Duodenal mucosa (tissue), 2 donors: ENCODE measurements around the gene C11orf91.

ENCODE experiments used
- H3K27ac ChIP-seq: one replicate; pipeline ENCODE4 v1.7.0; 2013; ENCODE audit warnings: low read depth, low read length
- H3K27me3 ChIP-seq, 2 donors: one replicate each; pipeline ENCODE4 v1.7.0; 2013; ENCODE audit warnings: low read length in 2 of 2, control low read depth in 1 of 2; ENCODE audit not compliant: insufficient read depth in 2 of 2, control insufficient read depth in 1 of 2
- H3K36me3 ChIP-seq, 2 donors: one replicate each; pipeline ENCODE4 v1.7.0; 2013; ENCODE audit warnings: low read length in 2 of 2, control low read depth in 1 of 2; ENCODE audit not compliant: insufficient read depth in 2 of 2, control insufficient read depth in 1 of 2
- H3K4me1 ChIP-seq, 2 donors: one replicate each; pipeline ENCODE4 v1.7.0; 2013; ENCODE audit warnings: low read length in 2 of 2, control low read depth in 1 of 2; ENCODE audit not compliant: insufficient read depth in 2 of 2, control insufficient read depth in 1 of 2
- H3K4me3 ChIP-seq, 2 donors: one replicate each; pipeline ENCODE4 v1.7.0; 2013; ENCODE audit warnings: low read length in 2 of 2, low read depth in 1 of 2
- H3K9ac ChIP-seq, 2 donors: one replicate each; pipeline ENCODE4 v1.7.0; 2013; ENCODE audit warnings: low read length in 2 of 2, low read depth in 1 of 2
- H3K9me3 ChIP-seq, 2 donors: one replicate each; pipeline ENCODE4 v1.7.0; 2013; ENCODE audit warnings: low read length in 2 of 2, control low read depth in 1 of 2; ENCODE audit not compliant: control insufficient read depth in 1 of 2

The C11orf91 gene

GRCh38 chr11:33654594-33654993, 46.0 kb downstream of the C11orf91 start:
- H3K9ac ChIP-seq, result no peak overlapping the region
- H3K27me3 ChIP-seq, result no peaks in the 10 kb centered on the region
- no peak overlapping the region for H3K27ac ChIP-seq
- no peaks in the 10 kb centered on the region for H3K4me1 ChIP-seq
- no peak overlapping the region for H3K4me3 ChIP-seq
- H3K9me3 ChIP-seq, result no peaks in the 10 kb centered on the region
- H3K36me3 ChIP-seq, result no peaks in the 10 kb centered on the region

- Histone ChIP-seq H3K27ac (no peak overlapping the region), H3K4me3 (no peak overlapping the region), H3K36me3 (no peaks in the 10 kb centered on the region), H3K9me3 (no peaks in the 10 kb centered on the region), H3K4me1 (no peaks in the 10 kb centered on the region), H3K9ac (no peak overlapping the region), H3K27me3 (no peaks in the 10 kb centered on the region)
These were observed 47.7 kb downstream of the C11orf91 start for GRCh38 chr11:33652930-33653329.

- H3K9me3 ChIP-seq, result no peaks in the 10 kb centered on the region
- H3K9ac ChIP-seq, result no peak overlapping the region
- no peak overlapping the region for H3K4me3 ChIP-seq
- H3K27me3 ChIP-seq, result no peaks in the 10 kb centered on the region
- no peaks in the 10 kb centered on the region for H3K4me1 ChIP-seq
- H3K27ac ChIP-seq, result no peak overlapping the region
- no peaks in the 10 kb centered on the region for H3K36me3 ChIP-seq
These were observed 48.2 kb downstream of the C11orf91 start for GRCh38 chr11:33652431-33652830.

- Histone ChIP-seq H3K27ac (no peak overlapping the region), H3K36me3 (no peaks in the 10 kb centered on the region), H3K9ac (no peak overlapping the region), H3K27me3 (no peaks in the 10 kb centered on the region), H3K4me1 (no peaks in the 10 kb centered on the region), H3K9me3 (no peaks in the 10 kb centered on the region), H3K4me3 (no peak overlapping the region)
These were observed 48.6 kb downstream of the C11orf91 start for GRCh38 chr11:33651990-33652389.

GRCh38 chr11:33651555-33651954, 49.1 kb downstream of the C11orf91 start:
- no peak overlapping the region for H3K27ac ChIP-seq

GRCh38 chr11:33649944-33650343, 50.7 kb downstream of the C11orf91 start:
- Histone ChIP-seq H3K4me1 (no peaks in the 10 kb centered on the region), H3K27me3 (no peaks in the 10 kb centered on the region), H3K9ac (no peak overlapping the region), H3K4me3 (no peak overlapping the region), H3K36me3 (no peaks in the 10 kb centered on the region), H3K9me3 (no peaks in the 10 kb centered on the region), H3K27ac (no peak overlapping the region)

More at GRCh38 chr11:33651555-33651954, 49.1 kb downstream of the C11orf91 start:
- no peaks in the 10 kb centered on the region for H3K4me1 ChIP-seq
- no peaks in the 10 kb centered on the region for H3K9me3 ChIP-seq
- no peaks in the 10 kb centered on the region for H3K36me3 ChIP-seq
- H3K9ac ChIP-seq, result no peak overlapping the region
- no peak overlapping the region for H3K4me3 ChIP-seq
- H3K27me3 ChIP-seq, result no peaks in the 10 kb centered on the region
